Psoas muscle (tissue), 8 donors: Measurements from ENCODE around the gene FAM177B. TPM values are rescaled to one million over a fixed set of nuclear protein-coding genes. Genes with fewer than 3 reads are reported as not detected.

ENCODE experiments used
- ATAC-seq, 4 donors: fragments of 200-7000 bp; cut with Tn5 transposase; one replicate each; pipeline ENCODE4 v1.9.1; 2020; ENCODE audit warnings: moderate library complexity in 3 of 4, mild to moderate bottlenecking in 2 of 4
- DNase-seq, 2 donors: peaks; one replicate each; pipeline ENCODE4 v3.0.0-alpha.2; 2020
- H3K27ac ChIP-seq: fragments of 200-600 bp; one replicate; pipeline ENCODE4 v1.8.0; 2022
- H3K27me3 ChIP-seq, 3 donors: fragments of 200-600 bp in 1 of 3; one replicate each; pipeline versions ENCODE4 v1.6.1 to v1.8.0; 2013 to 2022; ENCODE audit warnings: low read length in 2 of 3, mild to moderate bottlenecking in 2 of 3, moderate library complexity in 1 of 3; ENCODE audit not compliant: insufficient read depth in 3 of 3
- H3K36me3 ChIP-seq, 2 donors: fragments of 200-600 bp in 1 of 2; one replicate each; pipeline versions ENCODE4 v1.6.1 to v1.8.0; 2013 to 2022; ENCODE audit warnings: low read depth in 1 of 2, mild to moderate bottlenecking in 1 of 2, moderate library complexity in 1 of 2; ENCODE audit not compliant: insufficient read depth in 1 of 2
- H3K4me1 ChIP-seq: fragments of 200-600 bp; one replicate; pipeline ENCODE4 v1.8.0; 2022
- H3K4me3 ChIP-seq: fragments of 200-600 bp; one replicate; pipeline ENCODE4 v1.8.0; 2022; ENCODE audit warnings: mild to moderate bottlenecking
- H3K9me3 ChIP-seq: fragments of 200-600 bp; one replicate; pipeline ENCODE4 v1.8.0; 2022
- CTCF ChIP-seq: fragments of 200-600 bp; IDR thresholded peaks from one replicate; pipeline ENCODE4 v1.8.0; 2022; ENCODE audit warnings: antibody characterized with exemption
- WGBS, 3 donors: extraction: QIAGEN DNeasy Blood & Tissue Kit; methylation state at CpG; one replicate each; pipeline versions ENCODE4 v1.1.6 to v1.1.7; 2013; 5-methylcytosine and 5-hydroxymethylcytosine counted together
- intact Hi-C, 2 donors: fragments of 100-400 bp; cut with DNase I; formaldehyde crosslinking; loops; one replicate each; pipeline versions ENCODE4 v1.11.0 to v1.14.2; 2022
- polyA plus RNA-seq, 3 donors: library from polyadenylated mRNA; stranded (reverse); fragments of 200-250 nt; gene quantifications; one replicate each; pipeline ENCODE4 v1.2.3, GENCODE V29; 2013
- total RNA-seq, 4 donors: library from RNA; stranded (reverse); fragmentation: NEBNext Ultra II Directional in 2 of 4; extraction: Animal tissue kit (Norgen Biotek cat#: 25700) in 2 of 4; gene quantifications; one replicate each; pipeline versions ENCODE4 v1.2.1 to v1.2.4, GENCODE V29; 2021 to 2023
- donor health status: healthy with polysubstance abuse.
- donor health status: DM: no; HTN: no; CAD: no; lungs with moderate emphysema.
- donor health status: Bipolar disorder and iron deficiency.
- donor health status: healthy.
- donor health status: DM: yes; HTN: yes; CAD: no.
- donor health status: DM: no; HTN: no; CAD: no.
- donor health status: DM: no; HTN: no; CAD: no.
- donor health status: DM: yes; HTN: yes; CAD: no.

The FAM177B gene
- total and polyA plus RNA-seq, 7 donors = 0.08 TPM; not detected in 6

- ATAC-seq (peak; percentile 69 to 77 (median 73)), DNase-seq (peak; percentile 66 to 83)
- peak overlapping the region; percentile 88 for H3K4me3 ChIP-seq
- no peak for TF ChIP-seq CTCF
- peak overlapping the region; percentile 99 for H3K27ac ChIP-seq
- H3K27me3 ChIP-seq = no peaks in the 10 kb centered on the region
- peaks cover 21% of the 10 kb centered on the region for H3K4me1 ChIP-seq
- intact Hi-C loops = loop anchor here (5.0 to 10.0 kb wide), 2 partner anchors 64 to 247 kb away; no protein-coding TSS in a partner anchor
- no peaks in the 10 kb centered on the region for H3K9me3 ChIP-seq
- H3K36me3 ChIP-seq = peaks cover 0 to 16% of the 10 kb centered on the region in 2 donors
- WGBS, 3 donors = 0 to 1% (median 1%) methylated on average over 33 to 42 of the region's 42 CpGs
Measured at GRCh38 chr1:222711319-222712252, 25.4 kb upstream of the FAM177B start.

GRCh38 chr1:222712253-222713090 lies 24.5 kb upstream of the FAM177B start, which contains the start of the genes AIDA and BROX:
Gene AIDA (minus strand): TSS chr1:222712491. CDS start chr1:222712317, 174 bp downstream.
Gene BROX (plus strand): TSS chr1:222712564. CDS start chr1:222715700, 3,136 bp downstream.
- H3K4me1 ChIP-seq = peaks cover 21% of the 10 kb centered on the region
- intact Hi-C loops = loop anchor here (5.0 to 10.0 kb wide), 2 partner anchors 65 to 248 kb away; no protein-coding TSS in a partner anchor
- WGBS, 3 donors = 0 to 4% (median 2%) methylated on average over 46 to 55 of the region's 62 CpGs
- ATAC-seq = peak; percentile 93 to 95 (median 94)
- no peaks in the 10 kb centered on the region for H3K27me3 ChIP-seq
- peaks cover 0 to 25% of the 10 kb centered on the region in 2 donors for H3K36me3 ChIP-seq
- H3K9me3 ChIP-seq = no peaks in the 10 kb centered on the region
- peak; percentile 97 for DNase-seq
- H3K4me3 ChIP-seq = peak within 1 kb of the TSS; percentile 88
- peak within 1 kb of the TSS; percentile 99 for H3K27ac ChIP-seq
- TF ChIP-seq CTCF = no peak

GRCh38 chr1:222713091-222713961 lies 23.7 kb upstream of the FAM177B start:
- DNase-seq = peak; percentile 93 to 96
- intact Hi-C loops = loop anchor here (5.0 to 10.0 kb wide), 2 partner anchors 66 to 249 kb away; no protein-coding TSS in a partner anchor
- Histone ChIP-seq H3K27me3 (no peaks in the 10 kb centered on the region), H3K4me1 (peaks cover 21% of the 10 kb centered on the region), H3K27ac (peak overlapping the region; percentile 99), H3K9me3 (no peaks in the 10 kb centered on the region), H3K36me3 (peaks cover 0 to 34% of the 10 kb centered on the region in 2 donors), H3K4me3 (peak overlapping the region; percentile 88)
- WGBS, 3 donors = 0 to 1% (median 0%) methylated on average over 39 of the region's 39 CpGs
- ATAC-seq = peak; percentile 86 to 88 (median 88)
- TF ChIP-seq CTCF = no peak

GRCh38 chr1:222716393-222716792 lies 20.6 kb upstream of the FAM177B start:
- intact Hi-C loops = loop anchor here (10.0 kb wide), 1 partner anchor 252 kb away; no protein-coding TSS in a partner anchor
- no peak for ATAC-seq
- Histone ChIP-seq H3K4me3 (no peak overlapping the region), H3K4me1 (peaks cover 5% of the 10 kb centered on the region), H3K27me3 (no peaks in the 10 kb centered on the region), H3K27ac (no peak overlapping the region), H3K36me3 (peaks cover 0 to 61% of the 10 kb centered on the region in 2 donors), H3K9me3 (no peaks in the 10 kb centered on the region)
- WGBS, 3 donors = 94 to 97% (median 97%) methylated on average over 2 of the region's 2 CpGs
- no peak for DNase-seq
- TF ChIP-seq CTCF = no peak
